HG02943 (cell line): ENCODE measurements around the gene DCHS2.

ENCODE experiments used
- ATAC-seq: cut with Tn5 transposase; IDR thresholded peaks from one replicate; pipeline ENCODE4 v1.9.1; 2021; ENCODE audit warnings: mild to moderate bottlenecking, low read depth, moderate library complexity; ENCODE audit not compliant: unreplicated experiment

The DCHS2 gene

DNA sequence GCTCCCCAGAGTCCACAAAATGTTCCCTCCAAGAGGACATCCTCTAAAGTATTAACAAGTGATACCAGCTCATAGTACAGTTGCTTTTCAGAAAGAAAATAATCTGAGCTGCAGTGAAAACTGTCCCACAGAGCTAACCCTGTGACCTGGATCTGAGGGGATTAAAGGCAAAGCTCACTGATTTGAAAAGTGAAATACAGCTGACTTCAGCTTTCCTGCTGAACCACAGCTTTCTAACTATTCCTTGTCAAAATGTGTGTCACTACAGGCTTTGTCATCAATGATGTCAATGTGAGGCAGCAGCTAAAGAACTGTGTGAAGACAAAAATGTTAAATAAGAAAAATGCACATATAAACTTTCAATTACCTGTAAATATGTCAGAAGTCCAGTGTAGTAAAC lies 36.9 kb downstream of the DCHS2 start:
- no peak for ATAC-seq

DNA sequence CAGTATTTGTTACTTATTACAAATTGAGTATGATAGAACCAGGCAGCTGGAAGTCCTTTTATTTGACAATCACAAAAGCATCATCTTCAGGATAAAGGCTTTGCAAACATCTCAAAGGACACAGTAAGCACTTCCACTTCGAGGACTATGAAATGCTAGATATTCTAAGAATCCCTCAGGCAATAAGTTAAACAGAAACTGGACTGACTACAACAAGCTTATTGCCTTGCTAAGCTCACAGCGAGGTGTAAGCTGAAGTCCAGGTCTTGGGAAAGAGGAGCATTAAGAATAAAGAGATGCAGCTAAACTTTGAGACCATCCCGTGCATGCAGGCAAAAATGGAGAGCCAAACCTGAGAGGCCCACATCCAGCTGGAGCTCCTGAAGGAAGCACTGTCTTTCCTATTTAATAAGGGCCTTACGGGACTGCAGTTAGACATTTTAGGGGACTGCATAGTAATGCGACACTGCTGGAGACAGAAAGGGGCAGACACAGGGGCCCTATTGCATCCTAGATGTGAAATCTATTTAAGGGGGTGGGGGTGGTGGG lies 38.7 kb downstream of the DCHS2 start:
- ATAC-seq, result no peak

DNA sequence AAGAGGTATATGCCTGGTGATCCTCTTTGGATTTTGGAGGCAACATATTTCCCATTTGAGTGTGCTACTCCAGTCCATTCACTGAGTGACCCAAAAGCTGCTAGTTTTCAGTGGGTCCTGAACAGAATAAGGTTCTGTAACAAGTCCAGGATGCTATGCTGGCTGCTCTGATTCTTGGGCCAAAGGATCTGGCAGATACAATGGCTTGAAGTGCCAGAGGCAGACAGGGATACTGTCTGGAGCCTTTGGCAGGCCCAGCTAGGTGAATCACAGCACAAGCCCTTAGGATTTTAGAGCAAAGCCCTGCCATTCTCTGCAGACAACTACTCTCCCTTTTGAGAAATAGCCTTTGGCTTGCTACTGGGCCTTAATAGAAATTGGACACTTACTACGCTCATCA lies 40.6 kb downstream of the DCHS2 start:
- ATAC-seq, result no peak

DNA sequence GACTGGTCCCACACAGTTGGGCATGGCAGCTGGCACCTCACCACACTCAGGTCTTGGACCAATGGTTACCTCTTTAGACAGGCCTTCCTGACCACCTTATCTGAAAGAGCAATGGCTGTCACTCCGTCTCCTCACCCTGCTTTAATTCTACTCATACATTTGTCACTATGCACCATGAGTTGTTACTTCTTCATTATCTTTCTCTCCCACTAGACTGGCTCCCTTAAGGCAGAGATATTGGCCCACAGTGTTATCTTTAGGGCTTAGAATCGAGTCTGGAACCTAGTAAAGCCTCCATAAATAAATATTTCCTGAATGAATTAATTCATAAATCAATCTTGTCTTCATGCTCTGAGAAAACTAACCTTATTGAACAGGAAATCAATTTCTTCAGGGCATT lies 46.6 kb downstream of the DCHS2 start:
- no peak for ATAC-seq

DNA sequence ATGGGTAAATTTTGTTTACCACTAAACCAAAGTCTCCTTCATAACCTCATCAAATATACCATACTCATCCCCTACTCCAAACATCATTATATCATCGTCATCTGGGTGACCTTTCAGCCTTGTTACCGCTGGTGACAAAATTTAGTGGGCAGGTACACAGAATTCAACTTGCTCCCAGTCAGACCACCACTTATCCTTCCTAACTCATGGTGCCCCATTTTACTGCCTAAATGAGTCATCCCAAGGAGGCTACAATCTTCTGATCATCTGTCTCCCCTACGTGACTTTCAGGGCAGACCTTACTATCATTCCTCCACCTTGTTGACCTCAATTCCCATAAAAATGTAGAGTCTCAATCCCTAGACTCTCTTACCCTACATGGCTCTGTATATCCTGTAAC lies 49.6 kb downstream of the DCHS2 start:
- no peak for ATAC-seq

DNA sequence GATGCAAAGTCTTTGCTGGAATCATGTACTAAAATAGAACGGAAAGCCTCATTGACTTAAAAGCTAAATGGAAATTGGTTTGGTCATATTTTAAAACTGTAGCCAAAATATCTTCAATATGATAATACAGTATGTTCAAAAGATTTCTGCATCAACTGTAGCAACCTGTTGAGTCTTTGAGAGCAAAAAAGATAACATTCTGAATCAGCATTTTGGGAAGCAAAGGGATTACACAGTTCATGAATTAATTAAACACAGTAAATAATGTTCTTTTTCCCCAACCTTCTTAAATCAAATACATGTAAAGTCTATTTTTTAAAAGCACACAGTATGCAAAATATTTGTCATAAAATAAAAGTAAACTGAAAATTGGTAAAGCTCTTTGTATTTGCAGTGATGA lies 50.5 kb downstream of the DCHS2 start:
- no peak for ATAC-seq

DNA sequence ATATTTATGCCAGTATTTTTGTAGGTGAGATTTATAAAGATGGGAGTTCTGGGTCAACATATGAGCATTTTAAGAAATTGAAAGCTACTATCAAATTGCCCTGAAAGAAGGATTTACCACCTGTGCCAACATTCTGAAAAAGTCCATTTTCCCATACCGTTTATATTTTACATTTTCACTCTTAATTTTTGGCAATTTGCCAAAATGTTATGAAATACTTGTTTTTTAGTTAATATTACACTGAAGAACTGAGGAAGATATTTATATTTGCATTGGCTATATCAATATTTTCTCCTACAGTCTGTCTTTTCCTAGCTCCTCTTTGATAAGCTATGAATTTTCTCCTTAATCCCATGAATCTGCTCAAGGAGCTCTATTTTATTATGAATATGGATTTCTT lies 52.4 kb downstream of the DCHS2 start:
- no peak for ATAC-seq

DNA sequence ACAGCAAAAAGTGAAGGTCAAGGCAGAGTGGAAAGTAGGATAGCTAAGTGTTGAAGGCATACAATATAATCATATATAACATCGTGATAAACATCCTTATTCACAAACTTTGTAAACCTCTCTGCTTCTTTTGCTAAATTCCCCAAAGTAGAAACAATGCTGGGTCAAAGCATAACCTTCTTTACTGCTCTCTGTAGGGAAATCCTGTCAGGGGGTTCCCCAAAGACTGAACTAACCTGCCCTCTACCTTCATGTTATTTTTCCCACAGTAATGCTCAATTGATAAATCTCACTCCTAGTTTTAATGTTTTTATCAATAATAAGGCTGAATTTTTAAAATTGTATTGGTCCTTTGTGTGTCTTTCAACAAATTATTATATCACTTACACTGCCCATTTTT lies 55.7 kb downstream of the DCHS2 start:
- ATAC-seq, result no peak

DNA sequence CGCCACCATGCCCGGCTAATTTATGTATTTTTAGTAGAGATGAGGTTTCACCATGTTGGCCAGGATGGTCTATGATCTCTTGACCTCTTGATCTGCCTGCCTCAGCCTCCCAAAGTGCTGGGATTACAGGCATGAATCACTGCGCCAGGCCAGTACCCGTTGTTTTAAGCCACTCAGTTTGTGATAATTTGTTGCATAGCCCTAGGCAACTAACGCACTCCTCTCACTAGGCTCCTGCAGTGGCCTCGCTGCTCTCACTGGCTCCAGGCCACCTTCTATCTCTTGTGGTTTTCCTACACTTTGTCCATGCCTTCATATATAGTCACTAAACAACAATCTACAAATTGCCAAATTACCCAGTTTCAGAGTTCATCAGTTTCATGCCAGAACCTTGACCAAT lies 58.1 kb downstream of the DCHS2 start:
- ATAC-seq, result no peak

DNA sequence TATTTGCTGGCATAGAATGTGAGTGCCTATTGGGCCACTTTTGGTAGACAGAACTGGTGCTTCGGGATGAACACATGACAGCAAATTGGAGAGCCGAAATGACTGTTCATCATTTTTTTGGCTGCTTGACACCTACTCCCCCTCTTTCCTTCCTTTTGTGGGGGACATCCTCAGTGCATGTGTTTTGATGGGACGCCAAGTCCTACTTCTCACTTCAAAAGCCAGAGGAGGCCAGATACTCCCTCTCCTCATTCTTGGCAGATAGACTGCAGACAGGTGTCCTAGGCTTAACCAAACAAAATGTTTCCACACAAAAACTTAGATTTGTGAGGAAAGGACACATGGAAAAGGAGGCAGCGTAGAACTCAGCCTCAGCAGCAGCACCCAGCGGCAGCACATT lies 62.4 kb downstream of the DCHS2 start:
- no peak for ATAC-seq

DNA sequence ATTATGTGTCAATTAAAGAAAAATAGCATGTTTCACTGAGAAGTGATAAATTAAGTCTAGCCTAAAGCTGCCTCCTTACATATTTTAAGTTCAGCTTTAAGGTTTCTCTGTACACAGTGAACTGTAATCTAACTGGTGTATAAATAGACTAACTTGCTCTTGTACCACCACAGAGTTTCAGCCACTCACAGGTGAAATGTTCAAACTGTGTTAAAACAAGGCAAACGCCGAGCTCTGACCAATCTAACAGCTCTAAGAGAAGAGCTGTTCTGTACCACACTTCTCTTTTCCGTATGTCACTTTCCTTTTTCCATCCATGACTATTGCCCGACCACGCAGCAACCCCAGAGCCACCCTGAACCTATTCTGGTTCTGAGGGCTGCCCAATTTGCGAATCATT lies 64.5 kb downstream of the DCHS2 start:
- ATAC-seq, result no peak

DNA sequence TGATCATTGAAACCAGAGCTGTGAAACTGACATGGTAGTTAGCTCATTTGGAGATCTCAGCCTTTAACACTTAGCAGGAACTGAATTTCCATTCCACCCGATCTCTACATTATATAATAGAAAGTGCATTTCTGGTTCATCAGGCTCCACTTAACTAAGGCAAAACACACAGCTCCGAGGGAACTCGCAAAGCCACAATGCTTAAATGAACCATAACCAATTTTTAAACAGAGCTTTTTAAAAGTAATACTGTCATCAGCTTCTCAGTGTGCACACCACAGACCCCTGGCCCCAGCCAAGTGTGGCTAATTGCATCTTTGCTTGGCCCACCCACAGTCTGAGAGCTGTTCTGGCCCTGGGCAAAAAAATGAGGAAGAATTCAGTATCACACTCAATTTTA lies 66.1 kb downstream of the DCHS2 start:
- no peak for ATAC-seq

DNA sequence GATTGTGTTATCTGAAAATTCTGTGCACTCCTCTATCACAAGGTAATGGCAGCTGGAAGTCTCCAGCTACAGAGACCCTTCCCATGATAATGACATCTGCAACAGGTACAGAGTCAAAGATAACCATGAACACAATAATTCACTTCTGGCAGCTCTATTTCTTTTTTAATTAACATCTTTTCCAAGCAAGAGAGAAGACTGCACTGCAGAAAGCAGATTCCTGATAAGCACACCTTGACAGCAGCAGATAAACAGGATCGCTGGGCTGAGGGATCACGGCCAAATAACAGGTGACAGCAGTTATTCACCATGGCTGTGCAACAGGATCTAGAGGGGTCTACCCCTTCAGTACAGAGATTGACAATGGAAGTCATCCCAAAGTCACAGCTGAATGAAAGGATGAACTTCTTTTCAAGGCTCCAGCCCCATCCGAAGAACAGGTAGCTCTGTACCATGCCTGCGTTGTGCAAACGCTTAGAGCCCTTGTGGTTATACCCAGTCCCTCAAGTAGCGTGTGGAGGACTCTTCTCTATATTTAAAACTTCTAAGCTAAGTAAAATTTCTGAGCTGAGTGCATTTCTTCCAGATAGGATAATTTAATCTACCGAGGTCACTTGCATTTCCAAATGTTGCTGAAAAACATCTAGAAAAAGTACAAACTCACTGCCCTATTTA lies 66.7 kb downstream of the DCHS2 start:
- no peak for ATAC-seq

DNA sequence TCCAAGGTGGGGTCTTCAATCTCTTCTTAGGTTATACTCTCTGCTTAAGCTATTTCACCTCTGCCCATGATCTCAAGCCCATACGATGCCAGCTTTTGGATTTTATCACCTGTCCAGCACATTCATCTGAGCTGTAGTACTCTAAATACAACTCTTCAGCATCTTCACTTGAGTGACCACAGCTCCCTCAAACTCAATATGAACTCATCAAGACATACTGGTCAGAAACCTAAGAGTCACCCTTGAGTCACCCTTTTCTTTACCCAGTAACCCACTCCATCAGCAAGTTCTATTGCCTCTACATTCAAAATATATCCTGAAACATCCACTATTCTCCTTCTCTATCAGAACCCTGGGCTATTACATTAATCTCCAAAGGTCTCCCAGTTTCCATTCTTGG lies 69.4 kb downstream of the DCHS2 start:
- no peak for ATAC-seq

DNA sequence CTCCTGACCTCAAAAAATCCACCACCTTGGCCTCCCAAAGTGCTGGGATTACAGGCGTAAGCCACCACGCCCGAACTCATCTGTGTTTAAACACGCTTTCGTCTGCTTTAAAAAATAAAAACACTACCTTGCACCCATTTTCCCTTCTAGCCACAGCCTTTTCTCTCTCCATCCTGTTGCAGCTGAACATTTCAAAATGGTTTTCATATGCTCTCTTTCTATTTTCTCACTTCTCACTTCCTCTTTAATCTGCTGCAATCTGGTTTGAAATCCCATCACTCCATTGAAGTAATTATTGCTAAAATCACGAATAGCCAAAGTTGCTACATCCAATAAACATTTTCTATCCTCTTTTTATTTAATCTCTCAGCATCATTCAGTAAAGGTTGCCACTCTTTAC lies 70.0 kb downstream of the DCHS2 start:
- peak; percentile 45 for ATAC-seq

DNA sequence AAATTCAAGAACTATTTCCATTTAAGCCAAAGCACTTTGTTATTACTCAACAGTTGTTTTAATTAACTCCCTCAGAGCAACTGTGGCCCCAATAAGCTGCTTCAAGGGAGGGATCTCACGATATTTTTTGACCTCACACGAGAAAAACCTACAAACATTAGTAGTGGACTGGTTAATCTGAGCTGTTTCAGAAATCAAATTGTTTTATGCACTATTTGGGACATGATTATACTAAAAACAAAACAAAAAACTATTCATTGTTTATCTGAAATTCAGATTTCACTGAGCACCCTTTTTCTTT lies 74.3 kb downstream of the DCHS2 start:
- ATAC-seq, result no peak

DNA sequence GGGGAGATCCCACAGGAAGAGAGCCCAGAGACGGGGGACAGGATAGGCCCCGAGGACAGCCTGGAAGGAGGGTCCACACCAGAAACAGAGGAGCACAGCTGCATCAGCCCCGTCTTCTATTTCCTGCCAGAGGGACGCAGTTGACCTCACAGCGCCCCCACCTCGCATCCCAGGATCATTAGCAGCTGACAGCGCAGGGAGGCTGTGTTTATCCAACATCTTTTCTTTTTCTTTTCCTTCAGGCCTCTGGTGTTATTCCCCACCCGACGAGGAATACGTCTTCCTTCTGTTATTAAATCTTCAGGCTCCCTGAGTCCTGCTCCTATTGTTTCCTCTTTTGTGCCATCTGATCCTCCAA lies 75.4 kb downstream of the DCHS2 start:
- peak; percentile 42 for ATAC-seq

DNA sequence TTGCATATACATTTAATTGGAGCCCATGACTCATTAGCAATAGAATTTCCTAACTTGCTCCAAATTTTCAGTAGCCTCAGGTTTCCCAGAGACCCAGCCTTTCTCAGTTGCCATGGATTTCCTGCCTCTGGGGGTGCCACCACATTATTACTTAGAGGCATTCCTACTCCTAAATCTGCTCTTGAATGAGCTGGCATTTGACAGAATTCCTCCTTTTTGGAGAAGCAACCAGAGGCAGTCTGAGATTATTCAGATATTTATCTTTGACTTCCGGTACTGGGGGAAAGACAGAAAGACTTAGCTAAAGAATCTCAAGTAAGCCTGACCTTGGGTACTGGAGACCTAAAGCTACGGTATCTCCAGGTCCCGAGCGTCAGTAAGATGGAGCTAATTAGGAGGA lies 76.3 kb downstream of the DCHS2 start:
- ATAC-seq, result no peak

DNA sequence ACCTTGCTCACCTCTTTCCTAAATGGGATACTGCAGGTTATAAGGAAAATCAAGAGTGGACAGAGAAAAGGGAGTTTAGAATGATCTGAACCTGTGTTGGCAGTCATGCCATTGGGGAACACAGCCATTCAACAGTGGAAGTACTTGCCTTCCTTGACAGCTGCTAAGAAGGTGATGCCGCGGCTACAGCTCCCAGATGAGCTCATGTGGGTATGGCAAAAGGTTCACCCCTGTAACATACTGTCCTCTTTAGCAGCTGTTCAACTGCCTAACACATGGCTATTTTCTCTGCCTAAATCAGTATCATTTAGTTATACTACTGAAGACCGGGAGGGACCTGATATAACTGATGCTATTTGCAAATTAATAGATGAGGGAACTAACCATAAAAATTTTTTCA lies 76.8 kb downstream of the DCHS2 start:
- ATAC-seq, result no peak

DNA sequence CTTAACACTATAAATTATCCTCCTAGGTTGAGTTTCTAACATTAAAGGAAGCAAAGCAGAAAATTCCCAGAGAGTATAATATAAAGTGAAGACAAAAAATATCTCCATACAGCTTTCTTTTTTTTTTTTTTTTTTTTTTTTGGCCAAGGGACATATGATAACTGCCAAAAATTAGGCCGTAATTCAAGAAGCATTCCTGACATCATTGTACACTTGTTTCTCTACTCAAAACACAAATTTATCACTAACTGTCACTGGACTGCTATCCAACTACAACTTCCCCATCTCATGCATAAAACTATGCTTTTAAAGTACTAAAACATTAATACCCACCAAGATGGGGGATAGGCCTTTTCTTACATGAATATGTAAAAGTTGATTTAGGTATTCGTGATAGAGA lies 77.2 kb downstream of the DCHS2 start:
- ATAC-seq, result no peak

DNA sequence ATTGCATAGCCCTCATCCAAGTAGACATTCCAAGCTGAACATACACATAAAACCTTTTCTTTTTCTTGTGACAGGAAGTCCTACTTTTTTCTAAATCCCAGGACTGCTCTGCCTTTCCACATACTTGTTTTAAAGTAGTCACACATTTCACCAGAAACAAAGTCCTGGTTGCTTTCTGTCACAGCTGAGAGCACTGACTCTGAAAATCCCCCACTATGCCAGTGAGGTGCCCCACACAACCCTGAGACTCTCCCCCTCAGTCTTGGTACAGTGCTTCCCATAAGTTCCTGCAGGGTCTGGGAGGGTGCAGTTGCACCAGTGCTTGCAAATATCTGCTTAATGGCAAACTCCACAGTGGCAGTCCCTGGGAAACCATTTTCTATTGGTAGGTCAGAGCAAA lies 84.2 kb downstream of the DCHS2 start:
- no peak for ATAC-seq

DNA sequence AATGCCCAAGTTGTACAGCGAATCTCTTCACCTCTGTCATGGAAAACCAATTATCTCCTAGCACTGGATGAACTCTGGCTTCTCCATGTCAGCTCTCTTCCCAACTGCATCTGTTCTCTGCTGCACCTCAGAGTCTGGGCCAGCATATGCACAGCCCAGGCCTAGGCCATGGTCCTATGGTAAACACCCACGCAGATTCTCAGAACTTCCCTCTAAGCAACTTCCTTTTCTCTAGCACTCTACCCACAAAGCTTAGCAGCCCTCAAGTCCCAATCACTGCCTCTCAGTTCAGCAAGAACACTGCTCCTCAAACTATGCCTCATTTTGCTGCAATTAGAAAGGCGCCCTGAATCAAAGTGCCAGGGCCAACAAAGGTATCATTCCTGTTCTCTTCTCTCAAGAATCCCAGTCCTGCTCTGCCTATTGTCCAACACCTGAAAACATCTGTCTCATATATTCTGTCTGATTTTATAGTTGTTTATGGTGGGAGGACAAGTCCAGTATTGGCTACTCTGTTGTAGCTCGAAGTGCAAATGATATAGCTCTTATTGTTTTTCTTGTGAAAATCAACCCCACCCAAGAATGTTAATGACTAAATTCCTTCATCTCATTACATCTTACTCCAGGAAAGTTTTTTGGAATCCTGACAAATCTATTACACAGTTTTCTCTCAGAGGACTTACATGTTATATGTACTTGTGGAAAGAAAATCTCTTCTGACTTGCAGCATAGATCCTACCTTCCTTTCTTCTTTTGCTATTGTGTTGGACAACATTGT lies 85.4 kb downstream of the DCHS2 start:
- peak; percentile 73 for ATAC-seq
